Adrenal gland (tissue), 12 donors: Measurements from ENCODE around the gene NECAB2. TPM values are rescaled to one million over a fixed set of nuclear protein-coding genes. Genes with fewer than 3 reads are reported as not detected.

ENCODE experiments used
- DNase-seq, 7 donors: peaks; one replicate each; pipeline ENCODE4 v3.0.0-alpha.2; 2019 to 2020
- H3K27ac ChIP-seq, 5 donors: fragments of 200-600 bp; sonication (generic) in 4 of 5; 1 replicate in 3 of 5; 2 replicates in 2 of 5; pipeline versions ENCODE4 v1.5.1 to v1.8.0; 2016 to 2020; ENCODE audit warnings: mild to moderate bottlenecking in 1 of 5
- H3K27me3 ChIP-seq: fragments of 200-600 bp; 2 replicates; pipeline ENCODE4 v1.8.0; 2021
- H3K36me3 ChIP-seq, 2 donors: fragments of 200-600 bp; replicated peaks in 1 of 2; 1 replicate in 1 of 2; 2 replicates in 1 of 2; pipeline versions ENCODE4 v1.5.1 to v1.8.0; 2018 to 2022
- H3K4me1 ChIP-seq, 2 donors: fragments of 200-600 bp; replicated peaks in 1 of 2; 1 replicate in 1 of 2; 2 replicates in 1 of 2; pipeline versions ENCODE4 v1.5.1 to v1.8.0; 2018 to 2021
- H3K4me3 ChIP-seq, 4 donors: fragments of 200-600 bp; sonication (generic) in 3 of 4; one replicate each; pipeline ENCODE4 v1.5.1; 2016 to 2018
- H3K9me3 ChIP-seq, 3 donors: fragments of 200-600 bp; sonication (generic) in 1 of 3; replicated peaks in 1 of 3; 1 replicate in 2 of 3; 2 replicates in 1 of 3; pipeline versions ENCODE4 v1.5.1 to v1.8.0; 2016 to 2021
- CTCF ChIP-seq, 6 experiments: fragments of 450-650 bp in 4 of 6; fragments of 200-600 bp in 2 of 6; sonication (generic) in 1 of 6; IDR thresholded peaks; 1 replicate in 5 of 6; 2 replicates in 1 of 6; pipeline versions ENCODE4 v1.5.1 to v1.8.0; 2016 to 2021; ENCODE audit warnings: antibody characterized with exemption in 6 of 6, mild to moderate bottlenecking in 2 of 6, moderate library complexity in 1 of 6
- POLR2A ChIP-seq, 2 donors: fragments of 450-650 bp; IDR thresholded peaks; one replicate each; pipeline ENCODE4 v1.6.1; 2017; ENCODE audit warnings: antibody characterized with exemption in 2 of 2, mild to moderate bottlenecking in 2 of 2, moderate library complexity in 1 of 2
- WGBS, 4 donors: extraction: QIAGEN DNeasy Blood & Tissue Kit in 2 of 4; methylation state at CpG; one replicate each; pipeline versions ENCODE4 v1.1.5 to v1.1.7; 2013 to 2017; 5-methylcytosine and 5-hydroxymethylcytosine counted together
- intact Hi-C, 2 donors: fragments of 100-400 bp; cut with DNase I; formaldehyde crosslinking; loops; one replicate each; pipeline versions ENCODE4 v1.14.1 to v1.15.0; 2022 to 2023
- polyA plus RNA-seq, 3 donors: library from polyadenylated mRNA; stranded (reverse); fragments of 200-250 nt in 2 of 3; fragments of 350-450 nt in 1 of 3; fragmentation: Illumina TruSeq in 1 of 3; extraction: RNeasy Lipid Tissue Mini Kit (QIAGEN cat#74804) in 1 of 3; gene quantifications; one replicate each; pipeline ENCODE4 v1.2.3, GENCODE V29; 2013 to 2014
- total RNA-seq, 9 donors: library from RNA; depleted of rRNA in 4 of 9; stranded (reverse); fragments of >200 nt in 4 of 9; fragments of 120-200 nt in 1 of 9; fragmentation: NEBNext Ultra II Directional in 1 of 9; extraction: Animal tissue kit (Norgen Biotek cat#: 25700) in 1 of 9; gene quantifications; one replicate each; pipeline versions ENCODE4 v1.1.0 to v1.2.4, GENCODE V29; 2013 to 2023
- donor health status: healthy with polysubstance abuse.
- donor health status: Bipolar disorder and iron deficiency.
- donor health status: DM: yes; HTN: yes; CAD: no.
- donor health status: DM: no; HTN: no; CAD: no.
- donor health status: DM: no; HTN: no; CAD: no.
- donor health status: DM: yes; HTN: yes; CAD: no.

Gene NECAB2
- total and polyA plus RNA-seq, 12 donors: 0.14 to 2.1 (median 0.36) TPM; not detected in 3

- peaks cover 0 to 5% of the 10 kb centered on the region in 2 donors for H3K4me1 ChIP-seq
- H3K9me3 ChIP-seq: no peaks in the 10 kb centered on the region
- WGBS, 4 donors: 86 to 91% (median 89%) methylated on average over 6 of the region's 6 CpGs
- no peak for TF ChIP-seq CTCF (IDR thresholded peaks at IDR 0.05)
- TF ChIP-seq POLR2A (IDR thresholded peaks at IDR 0.05): no peak
- no peaks in the 10 kb centered on the region for H3K27me3 ChIP-seq
- H3K4me3 ChIP-seq: no peak overlapping the region
- intact Hi-C loops: loop anchor here in 1 of 2 donors (5.0 kb wide), 1 partner anchor 75 kb away; no protein-coding TSS in a partner anchor
- no peak for DNase-seq
- H3K36me3 ChIP-seq: peaks cover 0 to 6% of the 10 kb centered on the region in 2 donors
- H3K27ac ChIP-seq: no peak overlapping the region
Observed at GRCh38 chr16:84047206-84047605, 79.2 kb downstream of the NECAB2 start.

- Histone ChIP-seq H3K4me3 (no peak overlapping the region), H3K9me3 (no peaks in the 10 kb centered on the region), H3K4me1 (peaks cover 0 to 5% of the 10 kb centered on the region in 2 donors), H3K27me3 (no peaks in the 10 kb centered on the region), H3K27ac (no peak overlapping the region), H3K36me3 (peaks cover 0 to 10% of the 10 kb centered on the region in 2 donors)
- no peak for DNase-seq
- intact Hi-C loops: loop anchor here in 1 of 2 donors (5.0 kb wide), 1 partner anchor 75 kb away; no protein-coding TSS in a partner anchor
- TF ChIP-seq POLR2A (IDR thresholded peaks at IDR 0.05) (no peak), CTCF (IDR thresholded peaks at IDR 0.05) (no peak)
- WGBS, 4 donors: 80 to 98% (median 92%) methylated on average over 2 to 6 of the region's 6 CpGs
Observed at GRCh38 chr16:84047626-84048025, 79.6 kb downstream of the NECAB2 start.

GRCh38 chr16:84048270-84048669 lies 80.2 kb downstream of the NECAB2 start:
- Histone ChIP-seq H3K4me1 (peaks cover 0 to 5% of the 10 kb centered on the region in 2 donors), H3K9me3 (no peaks in the 10 kb centered on the region), H3K4me3 (no peak overlapping the region), H3K27ac (no peak overlapping the region), H3K36me3 (peaks cover 0 to 14% of the 10 kb centered on the region in 2 donors), H3K27me3 (no peaks in the 10 kb centered on the region)
- 85 to 94% (median 90%) methylated on average over 7 of the region's 7 CpGs for WGBS, 4 donors
- TF ChIP-seq CTCF (IDR thresholded peaks at IDR 0.05): no peak
- TF ChIP-seq POLR2A (IDR thresholded peaks at IDR 0.05): no peak
- intact Hi-C loops: loop anchor here in 1 of 2 donors (5.0 kb wide), 1 partner anchor 76 kb away; no protein-coding TSS in a partner anchor
- DNase-seq: no peak

GRCh38 chr16:84048871-84049270 lies 80.8 kb downstream of the NECAB2 start:
- WGBS, 4 donors: 93 to 99% (median 96%) methylated on average over 13 of the region's 13 CpGs
- Histone ChIP-seq H3K4me1 (peaks cover 0 to under 1% of the 10 kb centered on the region in 2 donors), H3K27ac (no peak overlapping the region), H3K4me3 (no peak overlapping the region), H3K36me3 (peaks cover 0 to 20% of the 10 kb centered on the region in 2 donors), H3K27me3 (no peaks in the 10 kb centered on the region), H3K9me3 (no peaks in the 10 kb centered on the region)
- intact Hi-C loops: loop anchor here in 1 of 2 donors (5.0 kb wide), 1 partner anchor 77 kb away; no protein-coding TSS in a partner anchor
- DNase-seq: no peak
- TF ChIP-seq CTCF (IDR thresholded peaks at IDR 0.05): no peak
- no peak for TF ChIP-seq POLR2A (IDR thresholded peaks at IDR 0.05)
